DOHH2 (cell line): ENCODE results near the gene RMDN2.

Experiments used
- H3F3A ChIP-seq: fragments of 200-600 bp; sonication (generic), shearing (Covaris generic); 2 replicates; pipeline ENCODE4 v1.6.0; 2016; ENCODE audit warnings: antibody characterized with exemption, mild to moderate bottlenecking; ENCODE audit not compliant: control insufficient read depth, insufficient read depth
- H3K27ac ChIP-seq: fragments of 200-600 bp; sonication (generic); 2 replicates; pipeline ENCODE4 v1.5.1; 2014; ENCODE audit warnings: low read depth, mild to moderate bottlenecking, low read length, moderate library complexity
- H3K27me3 ChIP-seq: fragments of 200-600 bp; sonication (generic); 2 replicates; pipeline ENCODE4 v1.6.1; 2014; ENCODE audit warnings: mild to moderate bottlenecking, low read length, mixed read lengths; ENCODE audit not compliant: control insufficient read depth
- H3K36me3 ChIP-seq: fragments of 200-600 bp; sonication (generic); 2 replicates; pipeline ENCODE4 v1.6.1; 2014; ENCODE audit warnings: mild to moderate bottlenecking, low read length, moderate library complexity, mixed read lengths; ENCODE audit not compliant: control insufficient read depth
- H3K4me1 ChIP-seq: fragments of 200-600 bp; sonication (generic); 2 replicates; pipeline ENCODE4 v1.6.1; 2014; ENCODE audit warnings: mild to moderate bottlenecking, low read length, mixed read lengths; ENCODE audit not compliant: control insufficient read depth
- H3K4me2 ChIP-seq: fragments of 200-600 bp; sonication (generic); 2 replicates; pipeline ENCODE4 v1.6.0; 2014; ENCODE audit warnings: mild to moderate bottlenecking, low read length, moderate library complexity
- H3K4me3 ChIP-seq: fragments of 200-600 bp; sonication (generic); 2 replicates; pipeline ENCODE4 v1.5.1; 2014; ENCODE audit warnings: mild to moderate bottlenecking, low read length, mixed read lengths
- H3K79me2 ChIP-seq: fragments of 200-600 bp; sonication (generic); 2 replicates; pipeline ENCODE4 v1.6.1; 2014; ENCODE audit warnings: mild to moderate bottlenecking, low read length, mixed read lengths; ENCODE audit not compliant: control insufficient read depth
- H3K9me2 ChIP-seq: fragments of 200-600 bp; sonication (generic); replicated peaks from 2 replicates; pipeline ENCODE4 v1.6.1; 2014; ENCODE audit warnings: mild to moderate bottlenecking, low read length, mixed read lengths; ENCODE audit not compliant: control insufficient read depth
- H3K9me3 ChIP-seq: fragments of 200-600 bp; sonication (generic); 2 replicates; pipeline ENCODE4 v1.6.1; 2014; ENCODE audit warnings: antibody characterized with exemption, low read length, mixed read lengths; ENCODE audit not compliant: control insufficient read depth, insufficient read depth
- H4K20me1 ChIP-seq: fragments of 200-600 bp; sonication (generic); 2 replicates; pipeline ENCODE4 v1.6.0; 2014; ENCODE audit warnings: low read depth, mild to moderate bottlenecking, antibody characterized with exemption, low read length, moderate library complexity; ENCODE audit not compliant: control insufficient read depth, insufficient read depth
- EZH2phosphoT487 ChIP-seq: fragments of 200-600 bp; sonication (generic); IDR thresholded peaks from 2 replicates; pipeline ENCODE4 v1.6.1; 2017; ENCODE audit warnings: borderline replicate concordance, mild to moderate bottlenecking, antibody characterized with exemption, low read length, moderate library complexity, mixed read lengths
- TF ChIP-seq, protein P1 (sequence below): fragments of 200-600 bp; sonication (generic); IDR thresholded peaks from one replicate; pipeline ENCODE4 v1.5.1; 2014; ENCODE audit warnings: antibody characterized with exemption, mild to moderate bottlenecking, low read depth, low read length; ENCODE audit not compliant: poor library complexity, severe bottlenecking

Gene RMDN2

DNA sequence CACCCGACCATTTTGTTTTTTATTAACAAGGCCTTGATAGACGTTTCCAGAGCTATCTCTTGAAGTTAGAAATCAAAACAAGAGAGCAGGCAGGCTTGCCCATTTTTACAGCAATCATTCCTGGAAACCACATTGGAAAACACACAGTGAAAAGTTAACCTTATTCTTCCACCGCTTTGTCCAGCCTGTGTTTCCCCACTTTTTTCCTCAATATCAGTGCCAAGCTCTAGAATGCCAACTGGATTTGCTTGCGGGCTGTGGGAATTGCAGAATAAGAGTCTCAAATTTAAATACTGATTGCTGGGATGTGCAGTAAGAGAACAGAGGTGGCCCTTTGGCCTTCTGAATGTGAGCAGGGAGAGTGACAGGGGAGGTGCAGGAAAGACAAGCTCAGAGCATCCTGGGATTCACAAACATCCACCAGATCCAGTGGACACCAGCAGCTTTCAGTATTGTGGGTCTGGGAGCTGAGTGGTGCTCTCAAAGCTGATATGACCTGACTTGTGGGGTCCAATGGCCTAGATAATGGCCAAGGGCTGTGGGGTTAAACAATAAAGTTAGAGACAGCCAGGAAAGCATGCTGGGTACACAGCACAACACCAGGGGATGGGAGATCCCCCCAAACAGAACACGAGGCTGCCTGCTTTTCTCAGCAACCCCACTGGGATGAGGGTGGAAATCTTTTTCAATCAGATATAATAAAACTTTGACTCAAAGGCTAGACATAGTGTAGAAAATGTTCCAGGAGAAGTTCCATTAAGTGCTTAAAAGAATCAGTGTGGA lies 135.3 kb downstream of the RMDN2 start:
- H3K36me3 ChIP-seq: no peaks in the 10 kb centered on the region
- H3K4me2 ChIP-seq: no peak overlapping the region
- no peaks in the 10 kb centered on the region for H3K9me2 ChIP-seq
- H3F3A ChIP-seq: no peaks in the 10 kb centered on the region
- TF ChIP-seq, protein P1, sequence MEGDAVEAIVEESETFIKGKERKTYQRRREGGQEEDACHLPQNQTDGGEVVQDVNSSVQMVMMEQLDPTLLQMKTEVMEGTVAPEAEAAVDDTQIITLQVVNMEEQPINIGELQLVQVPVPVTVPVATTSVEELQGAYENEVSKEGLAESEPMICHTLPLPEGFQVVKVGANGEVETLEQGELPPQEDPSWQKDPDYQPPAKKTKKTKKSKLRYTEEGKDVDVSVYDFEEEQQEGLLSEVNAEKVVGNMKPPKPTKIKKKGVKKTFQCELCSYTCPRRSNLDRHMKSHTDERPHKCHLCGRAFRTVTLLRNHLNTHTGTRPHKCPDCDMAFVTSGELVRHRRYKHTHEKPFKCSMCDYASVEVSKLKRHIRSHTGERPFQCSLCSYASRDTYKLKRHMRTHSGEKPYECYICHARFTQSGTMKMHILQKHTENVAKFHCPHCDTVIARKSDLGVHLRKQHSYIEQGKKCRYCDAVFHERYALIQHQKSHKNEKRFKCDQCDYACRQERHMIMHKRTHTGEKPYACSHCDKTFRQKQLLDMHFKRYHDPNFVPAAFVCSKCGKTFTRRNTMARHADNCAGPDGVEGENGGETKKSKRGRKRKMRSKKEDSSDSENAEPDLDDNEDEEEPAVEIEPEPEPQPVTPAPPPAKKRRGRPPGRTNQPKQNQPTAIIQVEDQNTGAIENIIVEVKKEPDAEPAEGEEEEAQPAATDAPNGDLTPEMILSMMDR: no peak
- TF ChIP-seq EZH2phosphoT487: no peak
- H3K4me3 ChIP-seq: no peak overlapping the region
- H3K27me3 ChIP-seq: no peaks in the 10 kb centered on the region; the same call in 1 of the 2 replicates
- no peaks in the 10 kb centered on the region for H3K4me1 ChIP-seq
- no peaks in the 10 kb centered on the region for H3K9me3 ChIP-seq
- no peaks in the 10 kb centered on the region for H4K20me1 ChIP-seq
- no peaks in the 10 kb centered on the region for H3K79me2 ChIP-seq
- H3K27ac ChIP-seq: no peak overlapping the region

DNA sequence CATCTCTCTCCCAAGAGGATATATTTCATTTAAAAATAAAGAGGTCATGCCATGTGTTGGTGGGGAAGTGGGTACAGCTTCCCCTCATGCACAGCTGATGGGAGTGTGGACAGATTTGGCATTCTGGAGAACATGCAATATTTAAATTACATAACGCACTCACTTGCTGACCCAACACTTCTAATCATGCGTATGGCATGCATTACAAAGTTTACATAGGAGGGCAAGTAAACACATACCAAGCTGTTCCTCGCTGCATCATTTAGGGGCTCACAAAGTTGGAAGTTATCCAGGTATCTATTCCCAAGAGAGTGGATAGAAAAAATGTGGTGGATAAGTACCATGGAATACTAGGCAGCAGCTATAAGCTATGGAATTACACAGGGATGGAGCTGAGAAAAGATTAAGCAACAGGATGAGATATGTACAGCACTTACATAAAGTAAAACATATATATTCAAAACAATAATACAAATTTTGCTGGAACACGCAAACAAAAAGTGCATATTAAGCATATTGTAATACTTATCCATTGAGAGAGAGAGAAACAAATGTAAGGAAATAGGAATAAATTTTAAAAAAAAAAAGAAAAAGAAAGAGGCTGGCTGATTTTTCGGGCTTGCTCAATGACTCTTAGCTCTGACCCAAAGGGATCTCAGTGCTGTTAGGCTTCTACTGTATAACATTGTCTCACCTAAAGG lies 139.9 kb downstream of the RMDN2 start:
- Histone ChIP-seq H3K9me2 (no peaks in the 10 kb centered on the region), H3F3A (no peaks in the 10 kb centered on the region), H3K27me3 (0 out of 2 replicates have a peak, but pooled peaks cover 3% of the 10 kb centered on the region), H3K4me3 (no peak overlapping the region), H3K9me3 (no peaks in the 10 kb centered on the region), H3K4me2 (no peak overlapping the region), H3K36me3 (no peaks in the 10 kb centered on the region), H4K20me1 (no peaks in the 10 kb centered on the region), H3K79me2 (no peaks in the 10 kb centered on the region), H3K27ac (no peak overlapping the region), H3K4me1 (no peaks in the 10 kb centered on the region)
- TF ChIP-seq EZH2phosphoT487: no peak
- TF ChIP-seq, protein P1: no peak

DNA sequence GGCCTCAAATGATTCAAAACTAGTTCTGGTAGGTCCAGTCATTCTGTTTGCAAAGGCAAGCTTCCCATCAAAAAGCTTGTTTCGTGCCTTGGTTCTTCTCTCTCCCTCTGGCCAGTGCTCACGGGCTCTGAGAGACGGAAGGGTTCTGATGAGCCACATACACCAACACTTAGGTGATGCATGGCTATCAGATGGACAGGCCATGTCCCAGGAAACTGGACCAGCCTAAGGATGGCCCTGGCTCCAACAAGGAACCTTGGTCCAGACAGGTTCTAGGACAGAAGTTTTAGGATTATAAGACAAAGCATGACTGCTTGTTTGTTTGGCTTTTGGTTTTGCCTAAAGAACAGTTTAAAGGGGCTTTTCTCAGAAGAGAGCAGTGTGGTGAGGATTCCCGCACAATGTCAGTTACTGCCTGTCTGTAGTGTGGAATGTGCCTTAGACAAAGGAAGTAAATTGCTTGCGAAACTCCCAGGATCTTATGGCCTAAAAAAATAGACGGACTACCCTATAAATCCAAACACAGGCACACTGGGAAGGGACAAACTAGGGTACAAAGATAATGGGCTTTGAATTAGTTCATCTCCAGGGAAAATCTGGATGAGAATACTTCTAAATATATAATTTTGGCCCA lies 140.5 kb downstream of the RMDN2 start:
- Histone ChIP-seq H3K4me3 (no peak overlapping the region), H3K79me2 (no peaks in the 10 kb centered on the region), H3K36me3 (no peaks in the 10 kb centered on the region), H3K27me3 (0 out of 2 replicates have a peak, but pooled peaks cover 3% of the 10 kb centered on the region), H3K9me2 (no peaks in the 10 kb centered on the region), H3K9me3 (no peaks in the 10 kb centered on the region), H3F3A (no peaks in the 10 kb centered on the region), H3K4me1 (no peaks in the 10 kb centered on the region), H3K4me2 (no peak overlapping the region), H3K27ac (no peak overlapping the region), H4K20me1 (no peaks in the 10 kb centered on the region)
- TF ChIP-seq EZH2phosphoT487: no peak
- TF ChIP-seq, protein P1: no peak
